Measurements from ENCODE around the gene PCDHA12. TPM values are rescaled to one million over a fixed set of nuclear protein-coding genes. Genes with fewer than 3 reads are reported as not detected.
"Not testable (repeated sequence)": the region's sequence is repeated elsewhere in the genome, so short reads cannot be mapped to it uniquely, and the experiment has no call there.

The PCDHA12 gene, protein sequence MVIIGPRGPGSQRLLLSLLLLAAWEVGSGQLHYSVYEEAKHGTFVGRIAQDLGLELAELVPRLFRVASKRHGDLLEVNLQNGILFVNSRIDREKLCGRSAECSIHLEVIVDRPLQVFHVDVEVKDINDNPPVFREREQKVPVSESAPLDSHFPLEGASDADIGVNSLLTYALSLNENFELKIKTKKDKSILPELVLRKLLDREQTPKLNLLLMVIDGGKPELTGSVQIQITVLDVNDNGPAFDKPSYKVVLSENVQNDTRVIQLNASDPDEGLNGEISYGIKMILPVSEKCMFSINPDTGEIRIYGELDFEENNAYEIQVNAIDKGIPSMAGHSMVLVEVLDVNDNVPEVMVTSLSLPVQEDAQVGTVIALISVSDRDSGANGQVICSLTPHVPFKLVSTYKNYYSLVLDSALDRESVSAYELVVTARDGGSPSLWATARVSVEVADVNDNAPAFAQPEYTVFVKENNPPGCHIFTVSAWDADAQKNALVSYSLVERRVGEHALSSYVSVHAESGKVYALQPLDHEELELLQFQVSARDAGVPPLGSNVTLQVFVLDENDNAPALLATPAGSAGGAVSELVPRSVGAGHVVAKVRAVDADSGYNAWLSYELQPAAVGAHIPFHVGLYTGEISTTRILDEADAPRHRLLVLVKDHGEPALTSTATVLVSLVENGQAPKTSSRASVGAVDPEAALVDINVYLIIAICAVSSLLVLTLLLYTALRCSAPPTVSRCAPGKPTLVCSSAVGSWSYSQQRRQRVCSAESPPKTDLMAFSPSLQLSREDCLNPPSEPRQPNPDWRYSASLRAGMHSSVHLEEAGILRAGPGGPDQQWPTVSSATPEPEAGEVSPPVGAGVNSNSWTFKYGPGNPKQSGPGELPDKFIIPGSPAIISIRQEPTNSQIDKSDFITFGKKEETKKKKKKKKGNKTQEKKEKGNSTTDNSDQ
- total RNA-seq = under 0.01 and 0.13 TPM in 2 replicates

DNA sequence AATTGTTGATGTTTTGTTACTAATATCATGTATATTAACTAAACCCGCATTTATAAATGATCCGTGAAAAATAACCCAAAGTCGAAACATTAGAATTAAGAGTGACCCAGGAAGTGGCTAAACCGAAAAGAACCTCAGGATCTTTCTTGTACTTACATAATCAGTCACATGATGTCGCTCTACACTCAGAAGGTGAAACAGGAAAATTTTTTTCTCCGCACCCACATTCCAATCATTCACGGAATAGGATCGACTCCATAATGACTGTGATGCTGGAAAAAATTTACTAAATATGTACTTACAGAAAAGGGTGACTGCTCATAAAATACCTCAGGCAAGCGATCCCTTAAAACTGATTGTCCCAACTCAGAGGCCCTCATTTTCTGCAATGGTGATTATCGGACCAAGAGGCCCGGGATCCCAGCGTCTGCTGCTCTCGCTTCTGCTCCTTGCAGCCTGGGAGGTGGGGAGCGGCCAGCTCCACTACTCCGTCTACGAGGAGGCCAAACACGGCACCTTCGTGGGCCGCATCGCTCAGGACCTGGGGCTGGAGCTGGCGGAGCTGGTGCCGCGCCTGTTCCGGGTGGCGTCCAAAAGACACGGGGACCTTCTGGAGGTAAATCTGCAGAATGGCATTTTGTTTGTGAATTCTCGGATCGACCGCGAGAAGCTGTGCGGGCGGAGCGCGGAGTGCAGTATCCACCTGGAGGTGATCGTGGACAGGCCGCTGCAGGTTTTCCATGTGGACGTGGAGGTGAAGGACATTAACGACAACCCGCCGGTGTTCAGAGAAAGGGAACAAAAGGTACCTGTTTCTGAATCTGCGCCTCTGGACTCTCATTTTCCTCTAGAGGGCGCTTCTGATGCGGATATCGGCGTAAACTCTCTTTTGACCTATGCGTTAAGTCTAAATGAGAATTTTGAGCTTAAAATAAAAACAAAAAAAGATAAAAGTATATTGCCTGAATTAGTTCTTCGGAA lies at the start of gene PCDHA12:
Gene PCDHA12 (plus strand): TSS at position 224 of the 981 bp plus-strand sequence. CDS start 165 bp downstream, at position 389.
- DNase-seq (ENCODE audit: low read depth) (peak; percentile 26), FAIRE-seq (no peak)
- Histone ChIP-seq H3K36me3 (ENCODE audit: control insufficient read depth, insufficient read depth, low read length) (no peaks in the 10 kb centered on the region), H3K27me3 (ENCODE audit: control insufficient read depth, insufficient read depth, low read length) (no peaks in the 10 kb centered on the region), H3K4me3 (ENCODE audit: low read depth, low read length) (no peak within 1 kb of the TSS)
- TF ChIP-seq, protein P1, sequence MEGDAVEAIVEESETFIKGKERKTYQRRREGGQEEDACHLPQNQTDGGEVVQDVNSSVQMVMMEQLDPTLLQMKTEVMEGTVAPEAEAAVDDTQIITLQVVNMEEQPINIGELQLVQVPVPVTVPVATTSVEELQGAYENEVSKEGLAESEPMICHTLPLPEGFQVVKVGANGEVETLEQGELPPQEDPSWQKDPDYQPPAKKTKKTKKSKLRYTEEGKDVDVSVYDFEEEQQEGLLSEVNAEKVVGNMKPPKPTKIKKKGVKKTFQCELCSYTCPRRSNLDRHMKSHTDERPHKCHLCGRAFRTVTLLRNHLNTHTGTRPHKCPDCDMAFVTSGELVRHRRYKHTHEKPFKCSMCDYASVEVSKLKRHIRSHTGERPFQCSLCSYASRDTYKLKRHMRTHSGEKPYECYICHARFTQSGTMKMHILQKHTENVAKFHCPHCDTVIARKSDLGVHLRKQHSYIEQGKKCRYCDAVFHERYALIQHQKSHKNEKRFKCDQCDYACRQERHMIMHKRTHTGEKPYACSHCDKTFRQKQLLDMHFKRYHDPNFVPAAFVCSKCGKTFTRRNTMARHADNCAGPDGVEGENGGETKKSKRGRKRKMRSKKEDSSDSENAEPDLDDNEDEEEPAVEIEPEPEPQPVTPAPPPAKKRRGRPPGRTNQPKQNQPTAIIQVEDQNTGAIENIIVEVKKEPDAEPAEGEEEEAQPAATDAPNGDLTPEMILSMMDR (IDR thresholded peaks at IDR 0.05; ENCODE audit: insufficient read depth, low read length, severe bottlenecking) = peak; percentile 20

DNA sequence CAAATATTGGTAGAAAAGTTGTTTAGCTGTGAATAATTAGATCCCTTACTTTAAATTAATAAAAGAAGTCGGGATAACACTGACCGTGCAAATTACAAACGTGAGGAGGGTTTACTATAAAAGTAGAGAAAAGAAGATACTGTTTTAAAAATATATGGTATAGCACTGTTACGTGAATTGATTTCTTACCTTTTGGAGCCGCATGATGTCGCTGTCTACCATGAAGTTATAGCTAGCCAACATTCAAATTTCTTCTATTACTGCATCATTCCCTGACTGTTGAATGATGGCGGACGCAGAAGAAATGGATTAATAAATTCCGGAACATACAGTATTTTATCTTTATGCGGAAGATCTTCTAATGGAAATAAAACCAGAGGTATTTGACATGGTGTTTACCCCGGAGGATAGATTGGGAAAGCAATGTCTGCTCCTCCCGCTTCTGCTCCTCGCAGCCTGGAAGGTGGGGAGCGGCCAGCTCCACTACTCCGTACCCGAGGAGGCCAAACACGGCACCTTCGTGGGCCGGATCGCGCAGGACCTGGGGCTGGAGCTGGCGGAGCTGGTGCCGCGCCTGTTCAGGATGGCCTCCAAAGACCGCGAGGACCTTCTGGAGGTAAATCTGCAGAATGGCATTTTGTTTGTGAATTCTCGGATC lies 47.3 kb upstream of the PCDHA12 start, which contains the start of gene PCDHA6:
Gene PCDHA6 (plus strand): TSS at position 257 of the 658 bp plus-strand sequence. CDS start 132 bp downstream, at position 389.
- TF ChIP-seq, protein P1 (IDR thresholded peaks at IDR 0.05; ENCODE audit: insufficient read depth, low read length, severe bottlenecking) = no peak
- DNase-seq (ENCODE audit: low read depth) = peak; percentile 5
- no peaks in the 10 kb centered on the region for H3K36me3 ChIP-seq (ENCODE audit: control insufficient read depth, insufficient read depth, low read length)
- H3K27me3 ChIP-seq (ENCODE audit: control insufficient read depth, insufficient read depth, low read length) = no peaks in the 10 kb centered on the region
- FAIRE-seq = no peak
- no peak within 1 kb of the TSS for H3K4me3 ChIP-seq (ENCODE audit: low read depth, low read length)

DNA sequence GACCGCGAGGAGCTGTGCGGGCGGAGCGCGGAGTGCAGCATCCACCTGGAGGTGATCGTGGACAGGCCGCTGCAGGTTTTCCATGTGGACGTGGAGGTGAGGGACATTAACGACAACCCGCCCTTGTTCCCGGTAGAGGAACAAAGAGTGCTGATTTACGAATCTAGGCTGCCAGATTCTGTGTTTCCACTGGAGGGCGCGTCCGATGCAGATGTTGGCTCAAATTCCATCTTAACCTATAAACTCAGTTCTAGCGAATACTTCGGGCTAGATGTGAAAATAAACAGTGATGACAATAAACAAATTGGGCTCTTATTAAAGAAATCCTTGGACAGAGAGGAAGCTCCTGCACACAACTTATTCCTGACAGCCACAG lies 46.8 kb upstream of the PCDHA12 start:
- Histone ChIP-seq H3K4me3 (ENCODE audit: low read depth, low read length) (no peak overlapping the region), H3K36me3 (ENCODE audit: control insufficient read depth, insufficient read depth, low read length) (no peaks in the 10 kb centered on the region), H3K27me3 (ENCODE audit: control insufficient read depth, insufficient read depth, low read length) (no peaks in the 10 kb centered on the region)
- FAIRE-seq (no peak), DNase-seq (ENCODE audit: low read depth) (no peak)
- TF ChIP-seq, protein P1 (IDR thresholded peaks at IDR 0.05; ENCODE audit: insufficient read depth, low read length, severe bottlenecking) = no peak

DNA sequence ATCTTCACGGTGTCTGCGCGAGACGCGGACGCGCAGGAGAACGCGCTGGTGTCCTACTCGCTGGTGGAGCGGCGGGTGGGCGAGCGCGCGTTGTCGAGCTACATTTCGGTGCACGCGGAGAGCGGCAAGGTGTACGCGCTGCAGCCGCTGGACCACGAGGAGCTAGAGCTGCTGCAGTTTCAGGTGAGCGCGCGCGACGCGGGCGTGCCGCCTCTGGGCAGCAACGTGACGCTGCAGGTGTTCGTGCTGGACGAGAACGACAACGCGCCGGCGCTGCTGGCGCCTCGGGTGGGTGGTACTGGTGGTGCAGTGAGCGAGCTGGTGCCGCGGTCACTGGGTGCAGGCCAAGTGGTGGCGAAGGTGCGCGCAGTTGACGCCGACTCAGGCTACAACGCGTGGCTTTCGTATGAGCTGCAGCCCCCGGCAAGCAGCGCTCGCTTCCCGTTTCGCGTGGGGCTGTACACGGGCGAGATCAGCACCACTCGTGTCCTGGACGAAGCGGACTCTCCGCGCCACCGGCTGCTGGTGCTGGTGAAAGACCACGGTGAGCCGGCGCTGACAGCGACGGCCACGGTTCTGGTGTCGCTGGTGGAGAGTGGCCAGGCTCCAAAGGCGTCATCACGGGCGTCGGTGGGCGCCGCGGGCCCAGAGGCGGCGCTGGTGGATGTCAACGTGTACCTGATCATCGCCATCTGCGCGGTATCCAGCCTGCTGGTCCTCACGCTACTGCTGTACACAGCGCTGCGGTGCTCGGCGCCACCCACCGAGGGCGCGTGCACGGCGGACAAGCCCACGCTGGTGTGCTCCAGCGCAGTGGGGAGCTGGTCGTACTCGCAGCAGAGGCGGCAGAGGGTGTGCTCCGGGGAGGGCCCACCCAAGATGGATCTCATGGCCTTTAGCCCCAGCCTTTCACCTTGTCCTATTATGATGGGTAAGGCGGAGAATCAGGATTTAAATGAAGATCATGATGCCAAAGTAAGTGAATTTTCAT lies 45.3 kb upstream of the PCDHA12 start:
- not testable (repeated sequence) for H3K4me3 ChIP-seq (ENCODE audit: low read depth, low read length); H3K36me3 ChIP-seq (ENCODE audit: control insufficient read depth, insufficient read depth, low read length); H3K27me3 ChIP-seq (ENCODE audit: control insufficient read depth, insufficient read depth, low read length); FAIRE-seq; DNase-seq (ENCODE audit: low read depth)

DNA sequence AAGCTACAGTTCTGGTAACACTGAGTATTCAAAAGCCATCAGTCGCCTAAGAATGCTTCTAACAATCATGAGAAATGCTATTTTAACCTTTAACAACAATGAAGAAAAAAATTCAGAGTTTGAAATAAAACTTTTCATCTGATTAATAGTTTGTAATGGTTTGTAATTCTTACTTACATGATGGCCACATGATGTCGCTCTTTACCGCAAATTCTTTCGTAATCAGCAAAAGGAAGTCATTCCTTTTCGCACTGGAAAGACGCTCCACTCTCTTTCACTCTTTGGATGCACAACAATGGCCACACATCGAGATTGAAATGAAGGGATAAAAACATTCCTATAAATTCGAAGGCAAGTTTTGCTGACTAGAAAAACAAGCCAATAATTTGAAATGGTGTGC lies 41.1 kb upstream of the PCDHA12 start, which contains the start of gene PCDHA7:
Gene PCDHA7 (plus strand): TSS at position 277 of the 400 bp plus-strand sequence. CDS start 115 bp downstream, at position 392.
- TF ChIP-seq, protein P1 (IDR thresholded peaks at IDR 0.05; ENCODE audit: insufficient read depth, low read length, severe bottlenecking) = no peak
- peak; percentile 10 for DNase-seq (ENCODE audit: low read depth)
- Histone ChIP-seq H3K27me3 (ENCODE audit: control insufficient read depth, insufficient read depth, low read length) (no peaks in the 10 kb centered on the region), H3K4me3 (ENCODE audit: low read depth, low read length) (no peak within 1 kb of the TSS), H3K36me3 (ENCODE audit: control insufficient read depth, insufficient read depth, low read length) (no peaks in the 10 kb centered on the region)
- no peak for FAIRE-seq

DNA sequence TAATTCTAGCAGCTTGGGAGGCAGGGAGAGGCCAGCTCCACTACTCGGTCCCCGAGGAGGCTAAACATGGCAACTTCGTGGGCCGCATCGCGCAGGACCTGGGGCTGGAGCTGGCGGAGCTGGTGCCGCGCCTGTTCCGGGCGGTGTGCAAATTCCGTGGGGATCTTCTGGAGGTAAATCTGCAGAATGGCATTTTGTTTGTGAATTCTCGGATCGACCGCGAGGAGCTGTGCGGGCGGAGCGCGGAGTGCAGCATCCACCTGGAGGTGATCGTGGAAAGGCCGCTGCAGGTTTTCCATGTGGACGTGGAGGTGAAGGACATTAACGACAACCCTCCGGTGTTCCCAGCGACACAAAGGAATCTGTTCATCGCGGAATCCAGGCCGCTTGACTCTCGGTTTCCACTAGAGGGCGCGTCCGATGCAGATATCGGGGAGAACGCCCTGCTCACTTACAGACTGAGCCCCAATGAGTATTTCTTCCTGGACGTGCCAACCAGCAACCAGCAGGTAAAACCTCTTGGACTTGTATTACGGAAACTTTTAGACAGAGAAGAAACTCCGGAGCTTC lies 40.6 kb upstream of the PCDHA12 start:
- H3K27me3 ChIP-seq (ENCODE audit: control insufficient read depth, insufficient read depth, low read length); DNase-seq (ENCODE audit: low read depth); H3K4me3 ChIP-seq (ENCODE audit: low read depth, low read length); H3K36me3 ChIP-seq (ENCODE audit: control insufficient read depth, insufficient read depth, low read length): not testable (repeated sequence)
- peak; percentile 94 for FAIRE-seq
